GM23338 (cell line): ENCODE results near the gene CCDC157. TPM values are rescaled to one million over a fixed set of nuclear protein-coding genes. Genes with fewer than 3 reads are reported as not detected.

Experiments used
- ATAC-seq: fragments of 200-7000 bp; cut with Tn5 transposase; 3 replicates; pipeline ENCODE4 v1.9.1; 2020
- DNase-seq: peaks from one replicate; pipeline ENCODE4 v3.0.0-alpha.2; 2015; ENCODE audit warnings: low spot score
- H2AFZ ChIP-seq: fragments of 200-600 bp; sonication (generic); 2 replicates; pipeline ENCODE4 v1.8.0; 2016; ENCODE audit warnings: antibody characterized with exemption, mild to moderate bottlenecking, moderate library complexity
- H3F3A ChIP-seq: fragments of 200-600 bp; sonication (generic); replicated peaks from 2 replicates; pipeline ENCODE4 v1.8.0; 2017; ENCODE audit warnings: antibody characterized with exemption, mixed run types, low read depth
- H3K27ac ChIP-seq: fragments of 200-600 bp; sonication (generic); 2 replicates; pipeline ENCODE4 v1.6.1; 2016; ENCODE audit warnings: low read depth
- H3K27me3 ChIP-seq: fragments of 200-600 bp; sonication (generic); 2 replicates; pipeline ENCODE4 v1.8.0; 2016; ENCODE audit warnings: mild to moderate bottlenecking, mixed run types, moderate library complexity; ENCODE audit not compliant: insufficient read depth
- H3K36me3 ChIP-seq: fragments of 200-600 bp; sonication (generic); 2 replicates; pipeline ENCODE4 v1.8.0; 2016; ENCODE audit warnings: mild to moderate bottlenecking; ENCODE audit not compliant: insufficient read depth
- H3K4me1 ChIP-seq: fragments of 200-600 bp; sonication (generic); 2 replicates; pipeline ENCODE4 v1.8.0; 2016; ENCODE audit warnings: mild to moderate bottlenecking, moderate library complexity; ENCODE audit not compliant: insufficient read depth
- H3K4me2 ChIP-seq: fragments of 200-600 bp; sonication (generic); 2 replicates; pipeline ENCODE4 v1.7.1; 2017; ENCODE audit warnings: mixed run types
- H3K4me3 ChIP-seq: fragments of 200-600 bp; sonication (generic); 2 replicates; pipeline ENCODE4 v1.6.1; 2016; ENCODE audit warnings: mixed run types
- H3K79me2 ChIP-seq: fragments of 200-600 bp; sonication (generic); replicated peaks from 2 replicates; pipeline ENCODE4 v1.8.0; 2017; ENCODE audit warnings: mild to moderate bottlenecking; ENCODE audit not compliant: insufficient read depth
- H3K9me2 ChIP-seq: fragments of 200-600 bp; sonication (generic); 2 replicates; pipeline ENCODE4 v1.8.0; 2017; ENCODE audit not compliant: insufficient read depth
- H4K20me1 ChIP-seq: fragments of 200-600 bp; sonication (generic); replicated peaks from 2 replicates; pipeline ENCODE4 v1.8.0; 2017; ENCODE audit warnings: mild to moderate bottlenecking; ENCODE audit not compliant: insufficient read depth
- H3K27ac Mint-ChIP-seq: 2 replicates; pipeline ENCODE4 v1.8.0; 2020; ENCODE audit warnings: inconsistent platforms, mild to moderate bottlenecking, moderate library complexity, mixed read lengths
- H3K27me3 Mint-ChIP-seq: 3 replicates; pipeline ENCODE4 v1.8.0; 2022; ENCODE audit warnings: low read depth, mild to moderate bottlenecking, moderate library complexity, mixed read lengths, inconsistent platforms; ENCODE audit not compliant: insufficient read depth, poor library complexity
- H3K36me3 Mint-ChIP-seq: 3 replicates; pipeline ENCODE4 v1.8.0; 2021; ENCODE audit warnings: low read depth, mild to moderate bottlenecking, inconsistent platforms, moderate library complexity, mixed read lengths
- H3K4me1 Mint-ChIP-seq: 3 replicates; pipeline ENCODE4 v1.8.0; 2020; ENCODE audit warnings: mild to moderate bottlenecking, inconsistent platforms, mixed read lengths
- H3K4me3 Mint-ChIP-seq: 3 replicates; pipeline ENCODE4 v1.8.0; 2021; ENCODE audit warnings: moderate library complexity, mild to moderate bottlenecking, inconsistent platforms, mixed read lengths
- H3K9me3 Mint-ChIP-seq: 3 replicates; pipeline ENCODE4 v1.8.0; 2020; ENCODE audit warnings: moderate library complexity, mild to moderate bottlenecking, inconsistent platforms, mixed read lengths
- EZH2 ChIP-seq: fragments of 200-600 bp; sonication (generic); IDR thresholded peaks from one replicate; pipeline ENCODE4 v1.8.0; 2017; ENCODE audit warnings: antibody characterized with exemption, mild to moderate bottlenecking, low read depth; ENCODE audit not compliant: unreplicated experiment
- EZH2phosphoT487 ChIP-seq: fragments of 200-600 bp; sonication (generic); IDR thresholded peaks from one replicate; pipeline ENCODE4 v1.8.1; 2018; ENCODE audit warnings: antibody characterized with exemption; ENCODE audit not compliant: unreplicated experiment
- JUNB ChIP-seq: IDR thresholded peaks from one replicate; pipeline ENCODE4 v1.6.1; 2016; ENCODE audit warnings: antibody characterized with exemption; ENCODE audit not compliant: unreplicated experiment
- POLR2AphosphoS5 ChIP-seq: IDR thresholded peaks from 2 replicates; pipeline ENCODE4 v1.6.1; 2016; ENCODE audit warnings: antibody characterized with exemption, low read depth
- ZNF114 ChIP-seq: fragments of 250-450 bp; sonication (Bioruptor Pico); IDR thresholded peaks from 2 replicates; pipeline ENCODE4 v1.5.0; 2020; ENCODE audit warnings: mild to moderate bottlenecking, moderate library complexity
- polyA plus RNA-seq: library from polyadenylated mRNA; unstranded; fragments of >200 nt; fragmentation: Nextera tagmentation; extraction: Ambion mirVana; gene quantifications from 2 replicates; pipeline ENCODE4 v1.2.1, GENCODE V29; 2016
- total RNA-seq: library from RNA; depleted of rRNA; stranded (reverse); fragments of >200 nt; shearing (Covaris generic); gene quantifications from 2 replicates; pipeline ENCODE4 v1.2.3, GENCODE V29; 2014
- TF ChIP-seq, protein P1 (sequence below): fragments of 250-450 bp; sonication (Bioruptor Pico); IDR thresholded peaks from 2 replicates; pipeline ENCODE4 v1.5.0; 2020; ENCODE audit warnings: mild to moderate bottlenecking, moderate library complexity

CCDC157 gene
- total and polyA plus RNA-seq, 2 experiments from 2014 or later = 3.8 to 7.9 TPM

DNA sequence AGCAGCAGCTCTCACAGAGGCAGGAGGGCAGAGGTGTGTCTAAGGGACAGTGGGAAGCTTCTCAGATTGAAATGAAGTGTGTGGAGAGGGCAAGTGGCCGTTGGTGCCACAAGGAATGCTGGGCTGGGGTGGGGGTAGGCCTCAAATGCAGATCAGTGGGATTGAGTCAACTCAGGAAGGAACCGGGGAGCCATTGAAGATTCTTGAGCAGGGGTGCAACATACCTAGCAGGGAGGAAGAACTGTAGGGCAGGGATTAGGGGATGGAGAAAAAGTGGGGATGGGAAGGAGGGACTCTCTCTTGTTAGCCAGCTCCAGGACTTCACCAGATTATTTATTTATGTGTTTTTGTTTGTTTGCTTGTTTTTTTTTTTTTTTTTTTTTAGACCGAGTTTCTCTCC is 37.1 kb downstream of the CCDC157 start:
- no peaks in the 10 kb centered on the region for H3K9me2 ChIP-seq
- H3K4me3 ChIP-seq = no peak overlapping the region
- H3K79me2 ChIP-seq = no peaks in the 10 kb centered on the region
- no peaks in the 10 kb centered on the region for H3K36me3 ChIP-seq
- Mint-ChIP-seq H3K9me3 (peaks cover 16% of the 10 kb centered on the region), H3K4me3 (no peak overlapping the region), H3K27ac (no peak overlapping the region), H3K27me3 (peaks cover 40% of the 10 kb centered on the region), H3K36me3 (peaks cover 4% of the 10 kb centered on the region), H3K4me1 (peaks cover 34% of the 10 kb centered on the region)
- H3K27ac ChIP-seq = no peak overlapping the region
- DNase-seq (no peak), ATAC-seq (no peak)
- TF ChIP-seq POLR2AphosphoS5 (no peak), EZH2phosphoT487 (no peak), JUNB (no peak)
- TF ChIP-seq, protein P1, sequence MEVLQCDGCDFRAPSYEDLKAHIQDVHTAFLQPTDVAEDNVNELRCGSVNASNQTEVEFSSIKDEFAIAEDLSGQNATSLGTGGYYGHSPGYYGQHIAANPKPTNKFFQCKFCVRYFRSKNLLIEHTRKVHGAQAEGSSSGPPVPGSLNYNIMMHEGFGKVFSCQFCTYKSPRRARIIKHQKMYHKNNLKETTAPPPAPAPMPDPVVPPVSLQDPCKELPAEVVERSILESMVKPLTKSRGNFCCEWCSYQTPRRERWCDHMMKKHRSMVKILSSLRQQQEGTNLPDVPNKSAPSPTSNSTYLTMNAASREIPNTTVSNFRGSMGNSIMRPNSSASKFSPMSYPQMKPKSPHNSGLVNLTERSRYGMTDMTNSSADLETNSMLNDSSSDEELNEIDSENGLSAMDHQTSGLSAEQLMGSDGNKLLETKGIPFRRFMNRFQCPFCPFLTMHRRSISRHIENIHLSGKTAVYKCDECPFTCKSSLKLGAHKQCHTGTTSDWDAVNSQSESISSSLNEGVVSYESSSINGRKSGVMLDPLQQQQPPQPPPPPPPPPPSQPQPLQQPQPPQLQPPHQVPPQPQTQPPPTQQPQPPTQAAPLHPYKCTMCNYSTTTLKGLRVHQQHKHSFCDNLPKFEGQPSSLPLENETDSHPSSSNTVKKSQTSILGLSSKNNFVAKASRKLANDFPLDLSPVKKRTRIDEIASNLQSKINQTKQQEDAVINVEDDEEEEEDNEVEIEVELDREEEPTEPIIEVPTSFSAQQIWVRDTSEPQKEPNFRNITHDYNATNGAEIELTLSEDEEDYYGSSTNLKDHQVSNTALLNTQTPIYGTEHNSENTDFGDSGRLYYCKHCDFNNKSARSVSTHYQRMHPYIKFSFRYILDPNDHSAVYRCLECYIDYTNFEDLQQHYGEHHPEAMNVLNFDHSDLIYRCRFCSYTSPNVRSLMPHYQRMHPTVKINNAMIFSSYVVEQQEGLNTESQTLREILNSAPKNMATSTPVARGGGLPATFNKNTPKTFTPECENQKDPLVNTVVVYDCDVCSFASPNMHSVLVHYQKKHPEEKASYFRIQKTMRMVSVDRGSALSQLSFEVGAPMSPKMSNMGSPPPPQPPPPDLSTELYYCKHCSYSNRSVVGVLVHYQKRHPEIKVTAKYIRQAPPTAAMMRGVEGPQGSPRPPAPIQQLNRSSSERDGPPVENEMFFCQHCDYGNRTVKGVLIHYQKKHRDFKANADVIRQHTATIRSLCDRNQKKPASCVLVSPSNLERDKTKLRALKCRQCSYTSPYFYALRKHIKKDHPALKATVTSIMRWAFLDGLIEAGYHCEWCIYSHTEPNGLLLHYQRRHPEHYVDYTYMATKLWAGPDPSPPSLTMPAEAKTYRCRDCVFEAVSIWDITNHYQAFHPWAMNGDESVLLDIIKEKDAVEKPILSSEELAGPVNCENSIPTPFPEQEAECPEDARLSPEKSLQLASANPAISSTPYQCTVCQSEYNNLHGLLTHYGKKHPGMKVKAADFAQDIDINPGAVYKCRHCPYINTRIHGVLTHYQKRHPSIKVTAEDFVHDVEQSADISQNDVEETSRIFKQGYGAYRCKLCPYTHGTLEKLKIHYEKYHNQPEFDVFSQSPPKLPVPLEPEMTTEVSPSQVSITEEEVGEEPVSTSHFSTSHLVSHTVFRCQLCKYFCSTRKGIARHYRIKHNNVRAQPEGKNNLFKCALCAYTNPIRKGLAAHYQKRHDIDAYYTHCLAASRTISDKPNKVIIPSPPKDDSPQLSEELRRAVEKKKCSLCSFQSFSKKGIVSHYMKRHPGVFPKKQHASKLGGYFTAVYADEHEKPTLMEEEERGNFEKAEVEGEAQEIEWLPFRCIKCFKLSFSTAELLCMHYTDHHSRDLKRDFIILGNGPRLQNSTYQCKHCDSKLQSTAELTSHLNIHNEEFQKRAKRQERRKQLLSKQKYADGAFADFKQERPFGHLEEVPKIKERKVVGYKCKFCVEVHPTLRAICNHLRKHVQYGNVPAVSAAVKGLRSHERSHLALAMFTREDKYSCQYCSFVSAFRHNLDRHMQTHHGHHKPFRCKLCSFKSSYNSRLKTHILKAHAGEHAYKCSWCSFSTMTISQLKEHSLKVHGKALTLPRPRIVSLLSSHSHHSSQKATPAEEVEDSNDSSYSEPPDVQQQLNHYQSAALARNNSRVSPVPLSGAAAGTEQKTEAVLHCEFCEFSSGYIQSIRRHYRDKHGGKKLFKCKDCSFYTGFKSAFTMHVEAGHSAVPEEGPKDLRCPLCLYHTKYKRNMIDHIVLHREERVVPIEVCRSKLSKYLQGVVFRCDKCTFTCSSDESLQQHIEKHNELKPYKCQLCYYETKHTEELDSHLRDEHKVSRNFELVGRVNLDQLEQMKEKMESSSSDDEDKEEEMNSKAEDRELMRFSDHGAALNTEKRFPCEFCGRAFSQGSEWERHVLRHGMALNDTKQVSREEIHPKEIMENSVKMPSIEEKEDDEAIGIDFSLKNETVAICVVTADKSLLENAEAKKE (CRISPR knock-in tag) = no peak
- no peak overlapping the region for H2AFZ ChIP-seq
- H3K27me3 ChIP-seq = peaks cover 34% of the 10 kb centered on the region
- no peak overlapping the region for H3K4me2 ChIP-seq
- no peaks in the 10 kb centered on the region for H3F3A ChIP-seq
- no peaks in the 10 kb centered on the region for H4K20me1 ChIP-seq
- peaks cover 22% of the 10 kb centered on the region for H3K4me1 ChIP-seq

DNA sequence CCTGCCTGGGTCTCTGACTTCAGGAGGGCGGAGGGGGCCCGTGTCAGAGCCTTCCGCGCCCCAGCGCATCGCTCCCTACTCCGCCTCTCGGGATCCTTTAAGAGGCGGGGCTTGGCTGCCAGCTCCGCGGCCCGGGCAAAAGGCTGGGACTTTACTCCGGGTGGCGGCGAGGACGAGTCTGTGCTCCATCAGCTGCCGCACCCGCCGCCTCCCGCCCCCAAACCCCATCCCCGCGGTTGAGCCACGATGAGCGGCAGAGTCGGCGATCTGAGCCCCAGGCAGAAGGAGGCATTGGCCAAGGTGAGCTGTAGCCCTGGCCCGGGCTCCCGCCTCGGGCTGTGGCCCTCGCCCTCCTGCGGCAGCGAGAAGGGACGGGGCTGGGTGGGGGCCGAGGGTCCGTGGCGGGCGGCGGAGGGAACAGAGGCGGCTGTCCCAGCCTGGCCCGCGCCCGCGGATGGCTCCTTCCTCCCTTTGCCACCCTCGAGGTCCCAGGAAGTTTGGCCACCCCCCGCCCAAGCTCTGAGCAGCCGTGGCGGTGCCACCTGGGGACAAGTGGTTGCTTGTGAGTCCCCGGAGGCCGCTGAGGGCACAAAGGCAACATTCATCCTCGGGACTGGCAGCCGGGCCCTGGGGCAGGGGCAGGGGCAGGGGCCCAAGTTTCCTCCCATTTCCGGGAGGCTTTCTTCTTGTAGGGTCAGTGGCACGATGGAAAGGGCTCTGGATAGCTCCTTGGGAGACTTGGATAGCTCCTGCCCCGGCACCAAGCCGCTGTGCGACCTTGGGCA is 40.3 kb downstream of the CCDC157 start, which contains the start of gene SEC14L2:
Gene SEC14L2 (plus strand): TSS at position 148 of the 785 bp plus-strand sequence. CDS start 99 bp downstream, at position 247.
- H2AFZ ChIP-seq = peak within 1 kb of the TSS; percentile 96

More for the DNA sequence above, 40.3 kb downstream of the CCDC157 start, which contains the start of gene SEC14L2:
- no peaks in the 10 kb centered on the region for H4K20me1 ChIP-seq
- H3K79me2 ChIP-seq = no peaks in the 10 kb centered on the region
- H3K4me3 ChIP-seq = peak within 1 kb of the TSS; percentile 81
- peak; percentile 84 for ATAC-seq
- H3K27ac ChIP-seq = no peak within 1 kb of the TSS
- Mint-ChIP-seq H3K4me3 (peak within 1 kb of the TSS; percentile 82), H3K27me3 (peaks cover 43% of the 10 kb centered on the region), H3K27ac (no peak within 1 kb of the TSS), H3K36me3 (no peaks in the 10 kb centered on the region; the same call in 2 of the 3 replicates), H3K4me1 (peaks cover 33% of the 10 kb centered on the region), H3K9me3 (no peaks in the 10 kb centered on the region)
- TF ChIP-seq ZNF114 (CRISPR knock-in tag) = no peak
- no peak for TF ChIP-seq EZH2
- peak; percentile 70 for TF ChIP-seq POLR2AphosphoS5
- peaks cover 34% of the 10 kb centered on the region for H3K27me3 ChIP-seq
- H3K36me3 ChIP-seq = no peaks in the 10 kb centered on the region
- peaks cover 26% of the 10 kb centered on the region for H3K4me1 ChIP-seq
- peak; percentile 85 for DNase-seq
- peak within 1 kb of the TSS; percentile 93 for H3K4me2 ChIP-seq
- no peaks in the 10 kb centered on the region; the same call in 1 of the 2 replicates for H3F3A ChIP-seq
- no peaks in the 10 kb centered on the region for H3K9me2 ChIP-seq
